Endothelial cell of umbilical vein (primary cell): ENCODE data around the gene RBM8A. TPM values are rescaled to one million over a fixed set of nuclear protein-coding genes. Genes with fewer than 3 reads are reported as not detected.

ENCODE experiments used
- BruUV-seq: library from RNA; stranded (reverse); fragments of 400-500 nt; replicated peaks from 2 replicates; lab custom pipeline; 2021; lab: Mats Ljungman, UMichigan
- CTCF ChIA-PET: fragments of 300-600, 350-600 bp; sonication (Branson Sonifier 250); formaldehyde crosslinking; loops from one replicate; lab custom pipeline; 2021; ENCODE audit warnings: antibody characterized with exemption, inconsistent platforms; lab: Charles Lee
- POLR2A ChIA-PET: fragments of 300-600, 350-600 bp; sonication (Branson Sonifier 250); formaldehyde crosslinking; loops from one replicate; lab custom pipeline; 2021; ENCODE audit warnings: antibody characterized with exemption, inconsistent platforms; lab: Charles Lee
- DNase-seq: peaks from one replicate; pipeline ENCODE4 v3.0.0-alpha.2; 2011; ENCODE audit warnings: low read depth, low spot score
- FAIRE-seq: peaks from 2 replicates; lab custom pipeline; 2011; peaks lifted over from hg19 to GRCh38; lab: Jason Lieb, UNC
- H2AFZ ChIP-seq: 2 replicates; pipeline ENCODE4 v1.6.0; 2012; ENCODE audit warnings: low read depth, low read length, control low read depth, inconsistent platforms
- H3K27ac ChIP-seq: 2 replicates; pipeline ENCODE4 v1.5.1; 2011; ENCODE audit warnings: low read depth, mild to moderate bottlenecking, control low read depth, low read length, moderate library complexity; ENCODE audit not compliant: insufficient read depth
- H3K27me3 ChIP-seq, 2 experiments: 2 replicates each; pipeline versions ENCODE4 v1.6.0 to v1.6.1; 2011; ENCODE audit warnings: low read length in 2 of 2, mixed read lengths in 1 of 2; ENCODE audit not compliant: control insufficient read depth in 2 of 2, insufficient read depth in 2 of 2
- H3K36me3 ChIP-seq, 2 experiments: 2 replicates in 1 of 2; 3 replicates in 1 of 2; pipeline ENCODE4 v1.5.1; 2011; ENCODE audit warnings: low read length in 2 of 2, mild to moderate bottlenecking in 1 of 2, moderate library complexity in 1 of 2; ENCODE audit not compliant: control insufficient read depth in 2 of 2, insufficient read depth in 2 of 2; ENCODE audit errors: extremely low read depth in 1 of 2
- H3K4me1 ChIP-seq: 3 replicates; pipeline ENCODE4 v1.5.1; 2011; ENCODE audit warnings: mild to moderate bottlenecking, low read length; ENCODE audit not compliant: control insufficient read depth, insufficient read depth; ENCODE audit errors: extremely low read depth
- H3K4me2 ChIP-seq: 2 replicates; pipeline ENCODE4 v1.6.1; 2011; ENCODE audit warnings: low read length, control low read depth, mixed read lengths; ENCODE audit not compliant: insufficient read depth
- H3K4me3 ChIP-seq, 3 experiments: fragments of 200-600 bp in 1 of 3; sonication (generic), shearing (Covaris generic) in 1 of 3; replicated peaks in 1 of 3; 2 replicates each; pipeline ENCODE4 v1.5.1; 2011 to 2016; ENCODE audit warnings: control low read depth in 3 of 3, low read length in 3 of 3, mild to moderate bottlenecking in 2 of 3, inconsistent platforms in 1 of 3, low read depth in 1 of 3, moderate library complexity in 1 of 3; ENCODE audit not compliant: insufficient read depth in 1 of 3
- H3K79me2 ChIP-seq: 2 replicates; pipeline ENCODE4 v1.6.0; 2012; ENCODE audit warnings: low read length, inconsistent platforms; ENCODE audit not compliant: control insufficient read depth, insufficient read depth
- H3K9ac ChIP-seq: replicated peaks from 2 replicates; pipeline ENCODE3; 2011; ENCODE audit warnings: low read length, control low read depth; ENCODE audit not compliant: insufficient read depth; ENCODE audit errors: extremely low read depth
- H3K9me1 ChIP-seq: replicated peaks from 3 replicates; pipeline ENCODE4 v1.6.0; 2011; ENCODE audit warnings: mild to moderate bottlenecking, low read length; ENCODE audit not compliant: control insufficient read depth, insufficient read depth; ENCODE audit errors: extremely low read depth
- H3K9me3 ChIP-seq: replicated peaks from 2 replicates; pipeline ENCODE4 v1.5.1; 2012; ENCODE audit warnings: low read length, inconsistent platforms; ENCODE audit not compliant: control insufficient read depth, insufficient read depth
- H4K20me1 ChIP-seq: replicated peaks from 2 replicates; pipeline ENCODE3; 2011; ENCODE audit warnings: mild to moderate bottlenecking, low read length; ENCODE audit not compliant: control insufficient read depth, insufficient read depth; ENCODE audit errors: extremely low read depth
- CTCF ChIP-seq, 2 donors: IDR thresholded peaks; 1 replicate in 1 of 2; 2 replicates in 1 of 2; pipeline ENCODE4 v1.5.1; 2011; ENCODE audit warnings: low read length in 2 of 2, mild to moderate bottlenecking in 2 of 2, moderate library complexity in 2 of 2, control low read depth in 1 of 2, inconsistent platforms in 1 of 2, low read depth in 1 of 2; ENCODE audit not compliant: insufficient read depth in 1 of 2; ENCODE audit errors: extremely low read depth in 1 of 2
- EZH2 ChIP-seq: IDR thresholded peaks from 2 replicates; pipeline ENCODE4 v1.6.1; 2012; ENCODE audit warnings: borderline replicate concordance, low read depth, mild to moderate bottlenecking, moderate library complexity, low read length, inconsistent platforms; ENCODE audit not compliant: severe bottlenecking
- FOS ChIP-seq: IDR thresholded peaks from 2 replicates; pipeline ENCODE4 v1.6.1; 2011; ENCODE audit warnings: mild to moderate bottlenecking, low read length, moderate library complexity, borderline replicate concordance; ENCODE audit not compliant: insufficient read depth
- GATA2 ChIP-seq: IDR thresholded peaks from 2 replicates; pipeline ENCODE4 v1.7.0; 2011; ENCODE audit warnings: low read depth, mild to moderate bottlenecking, moderate library complexity, mixed read lengths, low read length; ENCODE audit not compliant: insufficient read length, insufficient read depth
- JUN ChIP-seq: IDR thresholded peaks from 2 replicates; pipeline ENCODE4 v1.6.1; 2011; ENCODE audit warnings: borderline replicate concordance, low read depth; ENCODE audit not compliant: insufficient read length, insufficient read depth
- MYC ChIP-seq: IDR thresholded peaks from one replicate; pipeline ENCODE4 v1.6.1; 2011; ENCODE audit warnings: mild to moderate bottlenecking, low read depth, low read length
- POLR2AphosphoS5 ChIP-seq: IDR thresholded peaks from 2 replicates; pipeline ENCODE4 v1.6.1; 2012; ENCODE audit warnings: low read depth, mild to moderate bottlenecking, control low read depth, low read length, moderate library complexity; ENCODE audit not compliant: insufficient read depth
- dilution Hi-C: fragments of 300-500 bp; cut with MboI; formaldehyde crosslinking; loops from one replicate; pipeline ENCODE4 v1.15.0; 2019; ENCODE audit warnings: low sequenced_read_pairs; ENCODE audit not compliant: extremely low pct_ligation_motif_present
- intact Hi-C: fragments of 100-400 bp; cut with micrococcal nuclease; formaldehyde crosslinking; loops from one replicate; pipeline ENCODE4 v1.10.0; 2022
- polyA plus RNA-seq, 4 experiments: library from polyadenylated mRNA; depleted of rRNA in 3 of 4; stranded (reverse) in 3 of 4; unstranded in 1 of 4; fragments of >200 nt; gene quantifications; 2 replicates each; pipeline versions ENCODE4 v1.2.1 to v1.2.3, GENCODE V29; 2011 to 2012; ENCODE audit warnings: missing spikeins in 1 of 4
- total RNA-seq: library from RNA; stranded (reverse); gene quantifications from 2 replicates; pipeline ENCODE4 v1.2.3, GENCODE V29; 2021
- TF ChIP-seq, protein P1 (sequence below): IDR thresholded peaks from 2 replicates; pipeline ENCODE4 v1.6.1; 2011; ENCODE audit not compliant: insufficient read depth, insufficient read length

RBM8A gene
- total and polyA plus RNA-seq, 2 donors (not counting 3 experiments of a cell fraction or from before 2014, with no cell fraction given): 192 to 194 TPM

- POLR2A ChIA-PET: no interaction called here
- DNase-seq (peak; percentile 46), FAIRE-seq (no peak)
- no peaks in the 10 kb centered on the region for H3K9me3 ChIP-seq
- no peaks in the 10 kb centered on the region for H4K20me1 ChIP-seq
- H3K27me3 ChIP-seq: no peaks in the 10 kb centered on the region
- H3K4me2 ChIP-seq: peak overlapping the region; percentile 94
- no peak overlapping the region for H2AFZ ChIP-seq
- peaks cover 40% of the 10 kb centered on the region for H3K4me1 ChIP-seq
- no peaks in the 10 kb centered on the region for H3K36me3 ChIP-seq
- dilution Hi-C loops: no loop called here
- intact Hi-C loops: loop anchor here (1.0 to 5.0 kb wide), 3 partner anchors 38 to 65 kb away; partner anchors contain the start of gene PEX11B
- peaks cover 57% of the 10 kb centered on the region for H3K79me2 ChIP-seq
- peak overlapping the region; percentile 86 for H3K9ac ChIP-seq
- TF ChIP-seq CTCF (IDR thresholded peaks at IDR 0.05; ENCODE audit: extremely low read depth in 1 of 2, insufficient read depth in 1 of 2, low read depth in 1 of 2, low read length in 2 of 2): no peak
- TF ChIP-seq MYC: no peak
- CTCF ChIA-PET: interaction anchor here (2.0 to 2.7 kb wide), 4 partner anchors 29 to 110 kb away, joined by 5 to 22 read pairs (median 10); partner anchors contain the start of genes NUDT17 and RBM8A
- peak overlapping the region; percentile 96 for H3K27ac ChIP-seq
- peak overlapping the region; percentile 71 to 87 (median 74) for H3K4me3 ChIP-seq
- no peaks in the 10 kb centered on the region for H3K9me1 ChIP-seq
- TSS peak; percentile 68 for BruUV-seq
These were observed 29.1 kb upstream of the RBM8A start for GRCh38 chr1:145956361-145956760.

DNA sequence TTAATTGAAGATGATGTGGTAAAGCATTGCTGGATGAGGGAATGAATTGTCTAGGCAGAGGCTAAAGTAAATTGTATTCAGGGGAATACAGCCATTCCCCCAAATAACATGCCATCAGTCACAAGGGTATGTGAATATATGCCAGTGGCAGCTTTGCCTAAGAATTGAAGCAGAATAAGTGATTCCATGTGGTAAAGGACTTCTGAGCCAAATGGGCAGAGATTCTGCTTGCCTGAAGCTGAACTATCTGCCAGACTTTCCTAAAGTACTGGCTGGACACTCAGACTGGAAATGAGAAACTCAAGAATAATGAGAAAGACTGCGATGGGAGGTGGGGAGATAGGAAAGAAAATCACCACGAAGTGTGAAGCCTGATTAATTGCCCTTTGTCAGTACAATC lies 28.2 kb upstream of the RBM8A start:
- Histone ChIP-seq H3K4me3 (peak overlapping the region in 1 of 3 experiments; percentile 87), H3K27ac (peak overlapping the region; percentile 96), H4K20me1 (no peaks in the 10 kb centered on the region), H3K9me3 (no peaks in the 10 kb centered on the region), H3K36me3 (no peaks in the 10 kb centered on the region), H3K79me2 (peaks cover 64% of the 10 kb centered on the region), H3K4me1 (peaks cover 33% of the 10 kb centered on the region), H3K27me3 (no peaks in the 10 kb centered on the region), H2AFZ (peak overlapping the region; percentile 60), H3K9me1 (no peaks in the 10 kb centered on the region), H3K4me2 (peak overlapping the region; percentile 94), H3K9ac (peak overlapping the region; percentile 86)
- intact Hi-C loops (loop anchor here (5.0 kb wide), 1 partner anchor 48 kb away; no protein-coding TSS in a partner anchor), dilution Hi-C loops (no loop called here)
- POLR2A ChIA-PET: interaction anchor here (0.8 to 1.1 kb wide), 2 partner anchors 9 to 19 kb away, joined by 3 read pairs; partner anchors contain the start of genes ANKRD34A and POLR3GL
- CTCF ChIA-PET: interaction anchor here (1.2 to 2.2 kb wide), 4 partner anchors 9 to 110 kb away, joined by 3 to 7 read pairs (median 4); partner anchors contain the start of genes NUDT17 and RBM8A
- TF ChIP-seq GATA2 (no peak), JUN (no peak), MYC (no peak), EZH2 (no peak), POLR2AphosphoS5 (no peak), FOS (no peak)
- TF ChIP-seq, protein P1, sequence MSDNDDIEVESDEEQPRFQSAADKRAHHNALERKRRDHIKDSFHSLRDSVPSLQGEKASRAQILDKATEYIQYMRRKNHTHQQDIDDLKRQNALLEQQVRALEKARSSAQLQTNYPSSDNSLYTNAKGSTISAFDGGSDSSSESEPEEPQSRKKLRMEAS: no peak
- FAIRE-seq (no peak), DNase-seq (peak; percentile 23)
- no TSS peak for BruUV-seq
